RWPE2 (cell line): ENCODE measurements around the gene TSNAX.

Experiments used
- ATAC-seq: fragments of 200-7000 bp; cut with Tn5 transposase; 3 replicates; pipeline ENCODE4 v1.9.1; 2021; ENCODE audit warnings: low read depth
- DNase-seq: peaks from one replicate; pipeline ENCODE4 v3.0.0-alpha.2; 2020; ENCODE audit warnings: low spot score
- H3K27ac ChIP-seq: fragments of 450-650 bp; 2 replicates; pipeline ENCODE4 v1.5.1; 2017; ENCODE audit warnings: mild to moderate bottlenecking; ENCODE audit not compliant: poor library complexity, severe bottlenecking
- H3K27me3 ChIP-seq: fragments of 250-450 bp; sonication (Bioruptor Pico); 2 replicates; pipeline ENCODE4 v1.5.1; 2021; ENCODE audit warnings: mild to moderate bottlenecking, moderate library complexity; ENCODE audit not compliant: insufficient read depth, poor library complexity, severe bottlenecking
- H3K36me3 ChIP-seq: fragments of 250-450 bp; sonication (Bioruptor Pico); 2 replicates; pipeline ENCODE4 v1.5.1; 2020; ENCODE audit warnings: low read depth, mild to moderate bottlenecking, moderate library complexity
- H3K4me1 ChIP-seq: fragments of 250-450 bp; sonication (Bioruptor Pico); 2 replicates; pipeline ENCODE4 v1.5.1; 2021; ENCODE audit warnings: mild to moderate bottlenecking, moderate library complexity; ENCODE audit not compliant: insufficient read depth, poor library complexity, severe bottlenecking
- H3K4me3 ChIP-seq: fragments of 250-450 bp; sonication (Bioruptor Pico); 2 replicates; pipeline ENCODE4 v1.5.1; 2021; ENCODE audit warnings: mild to moderate bottlenecking, moderate library complexity; ENCODE audit not compliant: severe bottlenecking
- H3K9me3 ChIP-seq: fragments of 250-450 bp; sonication (Bioruptor Pico); 2 replicates; pipeline ENCODE4 v1.5.1; 2021; ENCODE audit warnings: mild to moderate bottlenecking, moderate library complexity; ENCODE audit not compliant: severe bottlenecking
- CTCF ChIP-seq: fragments of 450-650 bp; IDR thresholded peaks from one replicate; pipeline ENCODE4 v1.5.1; 2017; ENCODE audit warnings: mild to moderate bottlenecking, moderate library complexity; ENCODE audit not compliant: poor library complexity, severe bottlenecking

Gene TSNAX

GRCh38 chr1:231594123-231594522 is 65.7 kb downstream of the TSNAX start:
- ATAC-seq: no peak
- TF ChIP-seq CTCF: no peak
- DNase-seq: no peak
- H3K27ac ChIP-seq: no peak overlapping the region
- H3K9me3 ChIP-seq: no peaks in the 10 kb centered on the region
- H3K27me3 ChIP-seq: no peaks in the 10 kb centered on the region
- no peak overlapping the region for H3K4me3 ChIP-seq
- no peaks in the 10 kb centered on the region for H3K4me1 ChIP-seq
- no peaks in the 10 kb centered on the region for H3K36me3 ChIP-seq

- no peak for TF ChIP-seq CTCF
- no peak overlapping the region for H3K4me3 ChIP-seq
- H3K9me3 ChIP-seq: no peaks in the 10 kb centered on the region
- ATAC-seq (no peak), DNase-seq (no peak)
- H3K27ac ChIP-seq: no peak overlapping the region
- H3K4me1 ChIP-seq: no peaks in the 10 kb centered on the region
- H3K27me3 ChIP-seq: no peaks in the 10 kb centered on the region
- no peaks in the 10 kb centered on the region for H3K36me3 ChIP-seq
Observed at GRCh38 chr1:231594749-231595148, 66.3 kb downstream of the TSNAX start.

GRCh38 chr1:231596337-231596791 is 67.9 kb downstream of the TSNAX start:
- no peak for ATAC-seq
- no peak overlapping the region for H3K4me3 ChIP-seq

GRCh38 chr1:231597971-231598370 is 69.5 kb downstream of the TSNAX start:
- DNase-seq (no peak), ATAC-seq (no peak)
- TF ChIP-seq CTCF: no peak

More at GRCh38 chr1:231596337-231596791, 67.9 kb downstream of the TSNAX start:
- Histone ChIP-seq H3K4me1 (no peaks in the 10 kb centered on the region), H3K27ac (no peak overlapping the region), H3K36me3 (no peaks in the 10 kb centered on the region), H3K9me3 (no peaks in the 10 kb centered on the region), H3K27me3 (no peaks in the 10 kb centered on the region)
- no peak for DNase-seq
- no peak for TF ChIP-seq CTCF

GRCh38 chr1:231600458-231600976 is 72.0 kb downstream of the TSNAX start:
- Histone ChIP-seq H3K27ac (no peak overlapping the region), H3K4me3 (no peak overlapping the region), H3K9me3 (no peaks in the 10 kb centered on the region), H3K27me3 (no peaks in the 10 kb centered on the region), H3K36me3 (no peaks in the 10 kb centered on the region), H3K4me1 (no peaks in the 10 kb centered on the region)
- no peak for ATAC-seq
- DNase-seq: no peak
- no peak for TF ChIP-seq CTCF

More at GRCh38 chr1:231597971-231598370, 69.5 kb downstream of the TSNAX start:
- Histone ChIP-seq H3K9me3 (no peaks in the 10 kb centered on the region), H3K27me3 (no peaks in the 10 kb centered on the region), H3K36me3 (no peaks in the 10 kb centered on the region), H3K4me3 (no peak overlapping the region), H3K4me1 (no peaks in the 10 kb centered on the region), H3K27ac (no peak overlapping the region)
